Gastroesophageal sphincter (tissue), 3 donors: ENCODE measurements around the gene XKR7.

Experiments
- CTCF ChIP-seq, 4 experiments: fragments of 200-600 bp in 2 of 4; fragments of 450-650 bp in 2 of 4; sonication (generic) in 1 of 4; IDR thresholded peaks; one replicate each; pipeline ENCODE4 v1.5.1; 2017 to 2019; ENCODE audit warnings: antibody characterized with exemption in 4 of 4, mild to moderate bottlenecking in 2 of 4, moderate library complexity in 2 of 4
- POLR2A ChIP-seq, 2 donors: fragments of 450-650 bp; IDR thresholded peaks; one replicate each; pipeline ENCODE4 v1.6.1; 2017; ENCODE audit warnings: antibody characterized with exemption in 2 of 2, mild to moderate bottlenecking in 2 of 2, moderate library complexity in 1 of 2

GRCh38 chr20:31992086-31992485, 24.1 kb downstream of the XKR7 start:
- TF ChIP-seq CTCF (IDR thresholded peaks at IDR 0.05) (no peak), POLR2A (IDR thresholded peaks at IDR 0.05) (no peak)
